ENCODE results near the gene SECTM1. TPM values are rescaled to one million over a fixed set of nuclear protein-coding genes. Genes with fewer than 3 reads are reported as not detected.
A peak's percentile ranks its signal among the peaks of the same experiment; 100 is the strongest.

The SECTM1 gene
- total and polyA plus RNA-seq, 9 of the 15 experiments (the other 6 are each of a cell fraction or from before 2014, with no cell fraction given), result 0.11 to 0.46 (median 0.18) TPM; not detected in 6

GRCh38 chr17:82292251-82293154, 41.1 kb downstream of the SECTM1 start (continued):
- TF ChIP-seq, protein P1, sequence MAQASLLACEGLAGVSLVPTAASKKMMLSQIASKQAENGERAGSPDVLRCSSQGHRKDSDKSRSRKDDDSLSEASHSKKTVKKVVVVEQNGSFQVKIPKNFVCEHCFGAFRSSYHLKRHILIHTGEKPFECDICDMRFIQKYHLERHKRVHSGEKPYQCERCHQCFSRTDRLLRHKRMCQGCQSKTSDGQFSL (CRISPR knock-in tag; IDR thresholded peaks at IDR 0.05), result 0 out of 2 replicates have a peak, but pooled peaks have one; percentile 54
- TF ChIP-seq, protein P1 (tag; IDR thresholded peaks at IDR 0.05), result no peak
- TF ChIP-seq GABPB1 (CRISPR knock-in tag; IDR thresholded peaks at IDR 0.05), result 0 out of 2 replicates have a peak, but pooled peaks have one; percentile 48
- TF ChIP-seq CEBPB (tag; IDR thresholded peaks at IDR 0.05), result no peak
- peak; percentile 75; the same call in 1 of the 2 replicates for TF ChIP-seq SMARCA5 (IDR thresholded peaks at IDR 0.05)
- TF ChIP-seq FUS (optimal IDR thresholded peaks at IDR 0.05; ENCODE audit: low read depth, low read length), result no peak
- no peak; the same call in 1 of the 2 replicates for TF ChIP-seq EP300 (IDR thresholded peaks at IDR 0.05; ENCODE audit: low read length)
- no peak for TF ChIP-seq ZNF217 (CRISPR knock-in tag; IDR thresholded peaks at IDR 0.05)
- TF ChIP-seq ZNF197 (CRISPR knock-in tag; IDR thresholded peaks at IDR 0.05; ENCODE audit: low read depth), result no peak
- TF ChIP-seq ZNF507 (tag; conservative IDR thresholded peaks at IDR 0.05), result no peak
- TF ChIP-seq CTBP1 (IDR thresholded peaks at IDR 0.05; ENCODE audit: borderline replicate concordance), result peak; percentile 64; the same call in 1 of the 2 replicates
- no peak for TF ChIP-seq DDX20 (tag; IDR thresholded peaks at IDR 0.05; ENCODE audit: low read depth)
- TF ChIP-seq MXI1 (IDR thresholded peaks at IDR 0.05; ENCODE audit: low read depth, low read length), result no peak
- no peak for TF ChIP-seq HNRNPL (IDR thresholded peaks at IDR 0.05; ENCODE audit: low read depth, low read length)
- TF ChIP-seq RBM34 (IDR thresholded peaks at IDR 0.05; ENCODE audit: borderline replicate concordance, insufficient read depth, low read length), result no peak
- TF ChIP-seq SP2 (IDR thresholded peaks at IDR 0.05; ENCODE audit: extremely low read depth, low read depth, low read length, poor library complexity, severe bottlenecking), result no peak
- TF ChIP-seq ZNF212 (CRISPR knock-in tag; IDR thresholded peaks at IDR 0.05), result no peak
- peak; percentile 46; the same call in 1 of the 2 replicates for TF ChIP-seq STAG1 (CRISPR knock-in tag; IDR thresholded peaks at IDR 0.05; ENCODE audit: borderline replicate concordance)
- peak; percentile 95 for TF ChIP-seq REST (IDR thresholded peaks at IDR 0.05; ENCODE audit: borderline replicate concordance)
- TF ChIP-seq REST (CRISPR knock-in tag; IDR thresholded peaks at IDR 0.05; ENCODE audit: low read depth), result 0 out of 2 replicates have a peak, but pooled peaks have one; percentile 23
- no peak for TF ChIP-seq ZNF316 (IDR thresholded peaks at IDR 0.05)
